Astrocyte (in vitro differentiated cells and primary cell): ENCODE results near the gene ADM. TPM values are rescaled to one million over a fixed set of nuclear protein-coding genes. Genes with fewer than 3 reads are reported as not detected.

Source experiments
- DNase-seq: peaks from one replicate; pipeline ENCODE4 v3.0.0-alpha.2; 2010; ENCODE audit warnings: low read depth
- FAIRE-seq: peaks from 2 replicates; lab custom pipeline; 2011; peaks lifted over from hg19 to GRCh38; lab: Jason Lieb, UNC
- H2AFZ ChIP-seq: 2 replicates; pipeline ENCODE4 v1.6.0; 2012; ENCODE audit warnings: low read depth, low read length, inconsistent platforms
- H3K27ac ChIP-seq: 2 replicates; pipeline ENCODE4 v1.5.1; 2011; ENCODE audit warnings: low read depth, low read length, inconsistent platforms
- H3K27me3 ChIP-seq: 2 replicates; pipeline ENCODE4 v1.6.0; 2011; ENCODE audit warnings: low read length, inconsistent platforms; ENCODE audit not compliant: insufficient read depth
- H3K36me3 ChIP-seq: 2 replicates; pipeline ENCODE4 v1.5.1; 2011; ENCODE audit warnings: low read length, inconsistent platforms; ENCODE audit not compliant: insufficient read depth
- H3K4me1 ChIP-seq: 2 replicates; pipeline ENCODE4 v1.5.1; 2011; ENCODE audit warnings: low read length, inconsistent platforms; ENCODE audit not compliant: insufficient read depth
- H3K4me2 ChIP-seq: 2 replicates; pipeline ENCODE4 v1.6.0; 2012; ENCODE audit warnings: low read length, inconsistent platforms
- H3K4me3 ChIP-seq: 2 replicates; pipeline ENCODE4 v1.5.1; 2011; ENCODE audit warnings: low read depth, mild to moderate bottlenecking, low read length, inconsistent platforms; ENCODE audit not compliant: insufficient read depth
- H3K79me2 ChIP-seq: 2 replicates; pipeline ENCODE4 v1.6.0; 2012; ENCODE audit warnings: mild to moderate bottlenecking, low read length, inconsistent platforms; ENCODE audit not compliant: insufficient read depth
- H3K9ac ChIP-seq: 2 replicates; pipeline ENCODE4 v1.6.0; 2012; ENCODE audit warnings: mild to moderate bottlenecking, low read length, inconsistent platforms
- H3K9me3 ChIP-seq: 2 replicates; pipeline ENCODE4 v1.5.1; 2012; ENCODE audit warnings: low read depth, mild to moderate bottlenecking, low read length, inconsistent platforms; ENCODE audit not compliant: insufficient read depth
- H4K20me1 ChIP-seq: 2 replicates; pipeline ENCODE4 v1.6.0; 2012; ENCODE audit warnings: low read length, inconsistent platforms; ENCODE audit not compliant: insufficient read depth
- H3K27ac Mint-ChIP-seq: one replicate; pipeline ENCODE4 v1.8.0; 2021; ENCODE audit warnings: mild to moderate bottlenecking, mixed read lengths; ENCODE audit not compliant: unreplicated experiment
- H3K27me3 Mint-ChIP-seq: one replicate; pipeline ENCODE4 v1.8.0; 2021; ENCODE audit warnings: low read depth, mixed read lengths; ENCODE audit not compliant: unreplicated experiment
- H3K36me3 Mint-ChIP-seq: one replicate; pipeline ENCODE4 v1.8.0; 2021; ENCODE audit warnings: low read depth, mixed read lengths; ENCODE audit not compliant: unreplicated experiment
- H3K4me1 Mint-ChIP-seq: one replicate; pipeline ENCODE4 v1.8.0; 2021; ENCODE audit warnings: low read depth, mixed read lengths; ENCODE audit not compliant: unreplicated experiment
- H3K4me3 Mint-ChIP-seq: one replicate; pipeline ENCODE4 v1.8.0; 2021; ENCODE audit warnings: mild to moderate bottlenecking, moderate library complexity, mixed read lengths; ENCODE audit not compliant: unreplicated experiment
- H3K9me3 Mint-ChIP-seq: one replicate; pipeline ENCODE4 v1.8.0; 2021; ENCODE audit warnings: mild to moderate bottlenecking, mixed read lengths; ENCODE audit not compliant: unreplicated experiment
- EZH2 ChIP-seq: IDR thresholded peaks from 2 replicates; pipeline ENCODE4 v1.6.1; 2012; ENCODE audit warnings: mild to moderate bottlenecking, low read length, inconsistent platforms; ENCODE audit not compliant: insufficient read depth
- total RNA-seq: library from RNA; stranded (reverse); gene quantifications from 2 replicates; pipeline ENCODE4 v1.2.1, GENCODE V29; 2021
- TF ChIP-seq, protein P1 (sequence below): IDR thresholded peaks from 2 replicates; pipeline ENCODE4 v1.5.1; 2011; ENCODE audit warnings: low read depth, mild to moderate bottlenecking, inconsistent platforms, low read length, moderate library complexity; ENCODE audit not compliant: insufficient read depth

Gene ADM
- total RNA-seq, 1 donor from 2014 or later = 78.7 TPM

DNA sequence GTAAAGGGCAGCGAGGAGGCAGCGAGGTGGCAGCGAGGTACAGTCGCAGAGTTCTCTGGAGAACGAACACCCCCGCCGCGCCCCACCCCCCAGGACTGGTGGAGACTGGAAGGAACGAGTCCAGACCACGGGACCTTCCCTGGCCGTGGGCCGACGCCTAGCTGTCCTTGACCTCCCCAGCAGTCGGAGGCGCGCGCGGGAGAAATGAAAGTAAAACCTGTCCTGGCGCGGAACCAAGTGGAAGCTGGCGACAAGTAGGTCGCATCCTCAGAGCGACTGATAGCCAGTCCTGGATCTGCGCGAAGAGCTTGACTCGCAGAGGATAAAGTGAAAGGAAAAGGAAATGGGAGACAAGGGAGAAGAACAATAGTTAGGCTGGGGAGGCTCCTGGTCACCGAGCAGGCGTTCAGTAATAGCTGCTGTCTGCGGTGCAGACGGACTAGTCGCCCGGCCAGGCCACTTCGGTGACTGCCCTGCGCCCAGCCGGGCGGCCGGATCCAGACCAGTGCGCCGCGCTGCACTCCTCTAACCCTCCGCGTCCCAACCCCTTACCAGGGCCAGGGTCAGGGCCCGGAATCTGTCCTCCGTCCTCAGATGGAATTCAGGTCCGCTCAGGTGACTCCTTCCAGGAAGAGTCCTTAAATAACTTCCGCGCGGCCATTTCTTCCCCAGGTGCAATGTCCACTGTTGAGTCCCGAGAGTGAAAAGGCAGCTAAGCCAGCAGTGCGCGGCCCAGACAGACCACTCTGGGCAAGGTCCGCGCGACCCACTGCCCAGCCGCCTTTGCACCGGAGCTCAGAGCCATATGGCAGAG, 1.9 kb upstream of the ADM start:
- TF ChIP-seq EZH2 = peak; percentile 33
- TF ChIP-seq, protein P1, sequence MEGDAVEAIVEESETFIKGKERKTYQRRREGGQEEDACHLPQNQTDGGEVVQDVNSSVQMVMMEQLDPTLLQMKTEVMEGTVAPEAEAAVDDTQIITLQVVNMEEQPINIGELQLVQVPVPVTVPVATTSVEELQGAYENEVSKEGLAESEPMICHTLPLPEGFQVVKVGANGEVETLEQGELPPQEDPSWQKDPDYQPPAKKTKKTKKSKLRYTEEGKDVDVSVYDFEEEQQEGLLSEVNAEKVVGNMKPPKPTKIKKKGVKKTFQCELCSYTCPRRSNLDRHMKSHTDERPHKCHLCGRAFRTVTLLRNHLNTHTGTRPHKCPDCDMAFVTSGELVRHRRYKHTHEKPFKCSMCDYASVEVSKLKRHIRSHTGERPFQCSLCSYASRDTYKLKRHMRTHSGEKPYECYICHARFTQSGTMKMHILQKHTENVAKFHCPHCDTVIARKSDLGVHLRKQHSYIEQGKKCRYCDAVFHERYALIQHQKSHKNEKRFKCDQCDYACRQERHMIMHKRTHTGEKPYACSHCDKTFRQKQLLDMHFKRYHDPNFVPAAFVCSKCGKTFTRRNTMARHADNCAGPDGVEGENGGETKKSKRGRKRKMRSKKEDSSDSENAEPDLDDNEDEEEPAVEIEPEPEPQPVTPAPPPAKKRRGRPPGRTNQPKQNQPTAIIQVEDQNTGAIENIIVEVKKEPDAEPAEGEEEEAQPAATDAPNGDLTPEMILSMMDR = no peak
- Histone ChIP-seq H3K36me3 (no peaks in the 10 kb centered on the region), H3K9me3 (no peaks in the 10 kb centered on the region), H3K79me2 (peaks cover 24% of the 10 kb centered on the region), H3K9ac (peak overlapping the region; percentile 89), H3K4me2 (peak overlapping the region; percentile 94), H4K20me1 (peaks cover 24% of the 10 kb centered on the region), H2AFZ (peak overlapping the region; percentile 86), H3K27me3 (peaks cover 4% of the 10 kb centered on the region), H3K27ac (peak overlapping the region; percentile 74), H3K4me1 (peaks cover 47% of the 10 kb centered on the region), H3K4me3 (peak overlapping the region; percentile 88)
- peaks cover 22% of the 10 kb centered on the region for H3K36me3 Mint-ChIP-seq
- no peaks in the 10 kb centered on the region for H3K9me3 Mint-ChIP-seq
- FAIRE-seq (no peak), DNase-seq (no peak)
- H3K27me3 Mint-ChIP-seq = no peaks in the 10 kb centered on the region
- peak overlapping the region; percentile 98 for H3K4me3 Mint-ChIP-seq
- peaks cover 11% of the 10 kb centered on the region for H3K4me1 Mint-ChIP-seq
- peak overlapping the region; percentile 100 for H3K27ac Mint-ChIP-seq

DNA sequence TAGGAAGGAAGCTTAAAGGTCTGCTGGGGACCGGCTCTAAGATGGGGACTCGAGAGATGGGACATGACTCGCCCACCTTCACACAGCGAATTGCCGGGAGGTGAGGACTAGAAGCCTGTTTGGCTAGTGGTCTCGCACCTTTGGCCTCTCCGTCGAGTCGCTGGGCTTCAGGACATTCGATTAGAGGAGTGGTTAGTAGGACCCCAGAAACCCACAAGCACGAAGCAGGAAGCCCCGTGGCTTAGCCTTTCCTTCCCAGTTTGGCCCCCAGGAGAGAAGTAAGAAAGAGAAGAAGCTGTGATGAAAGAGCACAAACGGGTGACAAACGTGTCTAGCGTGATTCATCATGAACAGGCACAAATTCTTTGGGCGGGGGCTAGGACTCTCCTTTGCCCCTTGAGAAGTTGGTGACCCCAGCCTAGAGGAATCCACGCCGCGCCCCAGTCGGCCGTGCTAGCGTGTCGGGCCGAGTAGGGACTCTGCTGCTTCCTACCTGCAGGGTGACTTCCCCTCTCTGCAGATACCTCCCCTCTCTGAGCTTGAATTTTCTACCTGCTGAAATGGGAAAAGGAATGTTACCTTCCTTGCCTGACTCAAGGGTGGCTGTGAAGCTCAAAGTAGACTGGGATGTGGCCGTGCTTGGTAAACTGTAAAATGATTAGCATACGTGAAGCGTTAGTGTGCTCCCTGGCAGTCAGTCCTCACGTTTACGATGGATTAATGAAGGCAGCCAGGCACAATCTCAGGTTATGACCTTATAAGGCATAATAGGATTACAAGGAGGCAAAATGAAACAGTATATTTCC, 1.1 kb upstream of the ADM start:
- H3K36me3 ChIP-seq = no peaks in the 10 kb centered on the region
- Mint-ChIP-seq H3K4me3 (peak overlapping the region; percentile 98), H3K27ac (peak overlapping the region; percentile 100), H3K27me3 (no peaks in the 10 kb centered on the region), H3K4me1 (peaks cover 7% of the 10 kb centered on the region), H3K36me3 (peaks cover 22% of the 10 kb centered on the region), H3K9me3 (no peaks in the 10 kb centered on the region)
- peak overlapping the region; percentile 86 for H2AFZ ChIP-seq
- TF ChIP-seq EZH2 = no peak
- TF ChIP-seq, protein P1 = no peak
- H3K4me2 ChIP-seq = peak overlapping the region; percentile 94
- H3K4me1 ChIP-seq = peaks cover 49% of the 10 kb centered on the region
- no peaks in the 10 kb centered on the region for H3K9me3 ChIP-seq
- FAIRE-seq (peak; percentile 65), DNase-seq (no peak)
- peak overlapping the region; percentile 88 for H3K4me3 ChIP-seq
- H3K79me2 ChIP-seq = peaks cover 24% of the 10 kb centered on the region
- H3K27ac ChIP-seq = peak overlapping the region; percentile 74
- H3K27me3 ChIP-seq = peaks cover 4% of the 10 kb centered on the region
- H3K9ac ChIP-seq = peak overlapping the region; percentile 89
- peaks cover 24% of the 10 kb centered on the region for H4K20me1 ChIP-seq
